K562 (cell line): ENCODE data around the gene CACNB2. TPM values are rescaled to one million over a fixed set of nuclear protein-coding genes. Genes with fewer than 3 reads are reported as not detected.
A peak's percentile ranks its signal among the peaks of the same experiment; 100 is the strongest.

Experiments used
- polyA plus RNA-seq, 8 experiments: library from polyadenylated mRNA; depleted of rRNA in 4 of 8; stranded (reverse) in 5 of 8; unstranded in 3 of 8; fragments of >200 nt; fragmentation: Nextera tagmentation in 2 of 8; fragmentation: Illumina TruSeq in 1 of 8; extraction: Ambion mirVana in 2 of 8; extraction: Trizol in 1 of 8; gene quantifications; 2 replicates each; pipeline versions ENCODE4 v1.2.1 to v1.2.3, GENCODE V29; 2011 to 2014; ENCODE audit warnings: inconsistent platforms in 1 of 8, missing spikeins in 1 of 8
- total RNA-seq, 7 experiments: library from RNA; depleted of rRNA in 6 of 7; stranded (reverse); fragments of >200 nt in 6 of 7; fragmentation: Illumina TruSeq in 2 of 7; extraction: Trizol in 2 of 7; gene quantifications; 2 replicates each; pipeline versions ENCODE4 v1.2.1 to v1.2.3, GENCODE V29; 2011 to 2021; ENCODE audit warnings: low replicate concordance in 1 of 7
- TF ChIP-seq, protein P1 (sequence below): fragments of 450-650 bp; IDR thresholded peaks from 2 replicates; pipeline ENCODE4 v1.6.1; 2017; ENCODE audit warnings: antibody characterized with exemption
- TF ChIP-seq, protein P2 (sequence below), 2 experiments: fragments of 450-650 bp; formaldehyde crosslinking in 1 of 2; IDR thresholded peaks; 2 replicates each; pipeline versions ENCODE4 v1.4.0 to v1.6.1; 2014 to 2020; ENCODE audit warnings: mild to moderate bottlenecking in 2 of 2, borderline replicate concordance in 1 of 2, low read depth in 1 of 2

CACNB2 gene
- total and polyA plus RNA-seq, 9 of the 15 experiments (the other 6 are each of a cell fraction or from before 2014, with no cell fraction given): 1.8 to 2.2 TPM; not detected in 7

DNA sequence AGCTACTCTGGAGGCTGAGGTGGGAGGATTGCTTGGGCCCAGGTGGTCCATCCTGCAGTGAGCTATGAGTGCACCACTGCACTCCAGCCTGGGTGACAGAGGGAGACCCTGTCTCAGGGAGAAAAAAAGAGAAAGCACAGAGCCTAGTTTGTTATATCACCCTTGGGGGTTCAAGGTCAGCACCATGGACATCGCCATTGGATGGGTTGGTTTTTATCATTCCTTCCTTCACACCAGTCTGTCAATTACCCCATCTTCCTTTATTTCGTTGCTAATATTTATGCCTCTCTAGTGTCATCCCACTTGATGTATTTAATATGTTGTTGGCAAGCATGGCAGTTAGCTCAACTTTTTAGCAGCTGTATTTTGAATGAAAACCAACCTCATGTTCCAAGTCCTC is 328.9 kb downstream of the CACNB2 start (continued):
- TF ChIP-seq, protein P1, sequence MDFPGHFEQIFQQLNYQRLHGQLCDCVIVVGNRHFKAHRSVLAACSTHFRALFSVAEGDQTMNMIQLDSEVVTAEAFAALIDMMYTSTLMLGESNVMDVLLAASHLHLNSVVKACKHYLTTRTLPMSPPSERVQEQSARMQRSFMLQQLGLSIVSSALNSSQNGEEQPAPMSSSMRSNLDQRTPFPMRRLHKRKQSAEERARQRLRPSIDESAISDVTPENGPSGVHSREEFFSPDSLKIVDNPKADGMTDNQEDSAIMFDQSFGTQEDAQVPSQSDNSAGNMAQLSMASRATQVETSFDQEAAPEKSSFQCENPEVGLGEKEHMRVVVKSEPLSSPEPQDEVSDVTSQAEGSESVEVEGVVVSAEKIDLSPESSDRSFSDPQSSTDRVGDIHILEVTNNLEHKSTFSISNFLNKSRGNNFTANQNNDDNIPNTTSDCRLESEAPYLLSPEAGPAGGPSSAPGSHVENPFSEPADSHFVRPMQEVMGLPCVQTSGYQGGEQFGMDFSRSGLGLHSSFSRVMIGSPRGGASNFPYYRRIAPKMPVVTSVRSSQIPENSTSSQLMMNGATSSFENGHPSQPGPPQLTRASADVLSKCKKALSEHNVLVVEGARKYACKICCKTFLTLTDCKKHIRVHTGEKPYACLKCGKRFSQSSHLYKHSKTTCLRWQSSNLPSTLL: no peak
- TF ChIP-seq, protein P2, sequence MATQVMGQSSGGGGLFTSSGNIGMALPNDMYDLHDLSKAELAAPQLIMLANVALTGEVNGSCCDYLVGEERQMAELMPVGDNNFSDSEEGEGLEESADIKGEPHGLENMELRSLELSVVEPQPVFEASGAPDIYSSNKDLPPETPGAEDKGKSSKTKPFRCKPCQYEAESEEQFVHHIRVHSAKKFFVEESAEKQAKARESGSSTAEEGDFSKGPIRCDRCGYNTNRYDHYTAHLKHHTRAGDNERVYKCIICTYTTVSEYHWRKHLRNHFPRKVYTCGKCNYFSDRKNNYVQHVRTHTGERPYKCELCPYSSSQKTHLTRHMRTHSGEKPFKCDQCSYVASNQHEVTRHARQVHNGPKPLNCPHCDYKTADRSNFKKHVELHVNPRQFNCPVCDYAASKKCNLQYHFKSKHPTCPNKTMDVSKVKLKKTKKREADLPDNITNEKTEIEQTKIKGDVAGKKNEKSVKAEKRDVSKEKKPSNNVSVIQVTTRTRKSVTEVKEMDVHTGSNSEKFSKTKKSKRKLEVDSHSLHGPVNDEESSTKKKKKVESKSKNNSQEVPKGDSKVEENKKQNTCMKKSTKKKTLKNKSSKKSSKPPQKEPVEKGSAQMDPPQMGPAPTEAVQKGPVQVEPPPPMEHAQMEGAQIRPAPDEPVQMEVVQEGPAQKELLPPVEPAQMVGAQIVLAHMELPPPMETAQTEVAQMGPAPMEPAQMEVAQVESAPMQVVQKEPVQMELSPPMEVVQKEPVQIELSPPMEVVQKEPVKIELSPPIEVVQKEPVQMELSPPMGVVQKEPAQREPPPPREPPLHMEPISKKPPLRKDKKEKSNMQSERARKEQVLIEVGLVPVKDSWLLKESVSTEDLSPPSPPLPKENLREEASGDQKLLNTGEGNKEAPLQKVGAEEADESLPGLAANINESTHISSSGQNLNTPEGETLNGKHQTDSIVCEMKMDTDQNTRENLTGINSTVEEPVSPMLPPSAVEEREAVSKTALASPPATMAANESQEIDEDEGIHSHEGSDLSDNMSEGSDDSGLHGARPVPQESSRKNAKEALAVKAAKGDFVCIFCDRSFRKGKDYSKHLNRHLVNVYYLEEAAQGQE (IDR thresholded peaks at IDR 0.05; ENCODE audit: borderline replicate concordance): peak; percentile 81
- TF ChIP-seq, protein P2 (CRISPR knock-in tag; IDR thresholded peaks at IDR 0.05; ENCODE audit: low read depth): no peak
- TF ChIP-seq, all 486 proteins: peak for 3
